NCI-H510A treated with DMSO at 0.1 percent for 48 hours (cell line): Measurements from ENCODE around the gene OGT.

Experiments used
- DNase-seq: peaks from one replicate; lab custom pipeline; 2025; lab: John Stamatoyannopoulos, UW

Gene OGT

GRCh38 chrX:71622576-71623450 is 89.9 kb downstream of the OGT start:
- DNase-seq: peak; percentile 44

GRCh38 chrX:71623714-71624113 is 90.8 kb downstream of the OGT start:
- DNase-seq: no peak

GRCh38 chrX:71625471-71625870 is 92.6 kb downstream of the OGT start:
- DNase-seq: no peak
